ENCODE results near the gene FAM151A. TPM values are rescaled to one million over a fixed set of nuclear protein-coding genes. Genes with fewer than 3 reads are reported as not detected.

Gene FAM151A
- total RNA-seq, 1 experiment from 2014 or later = not detected

Other genes starting within 250 kb of the FAM151A start
- gene SSBP3, start 217.1 kb downstream of the FAM151A start, total RNA-seq (2014; rRNA removed; shearing (Covaris generic)) = 15.5 and 18.2 TPM in 2 replicates
- gene ACOT11, start 75.3 kb downstream of the FAM151A start, total RNA-seq (2014; rRNA removed; shearing (Covaris generic)) = 23.4 and 24.4 TPM in 2 replicates
- gene MROH7, start 18.3 kb upstream of the FAM151A start, total RNA-seq (2014; rRNA removed; shearing (Covaris generic)) = 0.15 and 0.23 TPM in 2 replicates
- gene TTC4, start 92.3 kb upstream of the FAM151A start, total RNA-seq (2014; rRNA removed; shearing (Covaris generic)) = 11.6 and 12.6 TPM in 2 replicates
- 6.4 and 7.2 TPM in 2 replicates for gene PARS2, start 141.0 kb upstream of the FAM151A start, total RNA-seq (2014; rRNA removed; shearing (Covaris generic))
- 26.7 and 27.6 TPM in 2 replicates for gene TTC22, start 177.8 kb upstream of the FAM151A start, total RNA-seq (2014; rRNA removed; shearing (Covaris generic))